ENCODE measurements around the gene ATP5F1E. TPM values are rescaled to one million over a fixed set of nuclear protein-coding genes. Genes with fewer than 3 reads are reported as not detected.

ATP5F1E gene
- total RNA-seq, 1 donor from 2014 or later, result 81.8 TPM

GRCh38 chr20:58980711-58981627 lies 51.2 kb downstream of the ATP5F1E start, which contains the start of gene NELFCD:
Gene NELFCD, plus strand, starts transcription at chr20:58981256. Its CDS starts 54 bp downstream, at chr20:58981310.
- peak; percentile 93 for DNase-seq (ENCODE audit: extremely low spot score, unreplicated experiment)
- Mint-ChIP-seq H3K4me3 (peak within 1 kb of the TSS; percentile 94), H3K4me1 (ENCODE audit: unreplicated experiment) (peaks cover 32% of the 10 kb centered on the region), H3K36me3 (peaks cover 21% of the 10 kb centered on the region), H3K27ac (peak within 1 kb of the TSS; percentile 85), H3K27me3 (no peaks in the 10 kb centered on the region), H3K9me3 (peaks cover 5% of the 10 kb centered on the region)
- no peak for TF ChIP-seq CTCF (conservative IDR thresholded peaks at IDR 0.05)

GRCh38 chr20:58978351-58979190 lies 53.6 kb downstream of the ATP5F1E start:
- Mint-ChIP-seq H3K27ac (no peak overlapping the region), H3K4me1 (ENCODE audit: unreplicated experiment) (peaks cover 11% of the 10 kb centered on the region), H3K36me3 (peaks cover 5% of the 10 kb centered on the region), H3K27me3 (no peaks in the 10 kb centered on the region), H3K4me3 (peak overlapping the region; percentile 19), H3K9me3 (peaks cover 13% of the 10 kb centered on the region)
- TF ChIP-seq CTCF (conservative IDR thresholded peaks at IDR 0.05), result no peak
- DNase-seq (ENCODE audit: extremely low spot score, unreplicated experiment), result no peak

GRCh38 chr20:58976061-58976730 lies 55.9 kb downstream of the ATP5F1E start:
- peaks cover 13% of the 10 kb centered on the region for H3K9me3 Mint-ChIP-seq
- no peaks in the 10 kb centered on the region for H3K36me3 Mint-ChIP-seq
- H3K27me3 Mint-ChIP-seq, result no peaks in the 10 kb centered on the region
- H3K4me1 Mint-ChIP-seq (ENCODE audit: unreplicated experiment), result peaks cover 4% of the 10 kb centered on the region
- H3K27ac Mint-ChIP-seq, result no peak overlapping the region
- no peak for DNase-seq (ENCODE audit: extremely low spot score, unreplicated experiment)
- TF ChIP-seq CTCF (conservative IDR thresholded peaks at IDR 0.05), result no peak
- no peak overlapping the region for H3K4me3 Mint-ChIP-seq

Other genes starting within 250 kb of the ATP5F1E start
- gene GNAS-AS1, start 181.4 kb downstream of the ATP5F1E start, total RNA-seq (ENCODE audit: low replicate concordance), result 1.7 and 6.1 TPM in 2 replicates
- gene GNAS, start 179.6 kb downstream of the ATP5F1E start, total RNA-seq (ENCODE audit: low replicate concordance), result 1,005 and 1,406 TPM in 2 replicates
- gene NELFCD, start 51.1 kb downstream of the ATP5F1E start, total RNA-seq (ENCODE audit: low replicate concordance), result 73.0 and 110 TPM in 2 replicates
- gene CTSZ, start 25.1 kb downstream of the ATP5F1E start, total RNA-seq (ENCODE audit: low replicate concordance), result 71.9 and 75.9 TPM in 2 replicates
- 0.46 and 0.52 TPM in 2 replicates for gene TUBB1, start 12.9 kb downstream of the ATP5F1E start, total RNA-seq (ENCODE audit: low replicate concordance)
- gene PRELID3B, start 10.5 kb upstream of the ATP5F1E start, total RNA-seq (ENCODE audit: low replicate concordance), result 45.9 and 54.9 TPM in 2 replicates
- not detected in 2 replicates for gene ZNF831, start 131.5 kb upstream of the ATP5F1E start, total RNA-seq (ENCODE audit: low replicate concordance)

Measured in type B pancreatic cell (in vitro differentiated cells).